HG03442 (cell line): ENCODE data around the gene CYCS.
"Not testable (repeated sequence)": the region's sequence is repeated elsewhere in the genome, so short reads cannot be mapped to it uniquely, and the experiment has no call there.

ENCODE experiments used
- ATAC-seq: cut with Tn5 transposase; IDR thresholded peaks from one replicate; pipeline ENCODE4 v1.9.1; 2021; ENCODE audit warnings: mild to moderate bottlenecking, moderate library complexity; ENCODE audit not compliant: unreplicated experiment

Gene CYCS

GRCh38 chr7:25125137-25125946 lies at the start of gene CYCS:
CYCS (minus strand) TSS chr7:25125260; CDS start chr7:25124119, 1,141 bp downstream.
- ATAC-seq = peak; percentile 94

GRCh38 chr7:25173184-25173583 lies 48.1 kb upstream of the CYCS start:
- no peak for ATAC-seq

DNA sequence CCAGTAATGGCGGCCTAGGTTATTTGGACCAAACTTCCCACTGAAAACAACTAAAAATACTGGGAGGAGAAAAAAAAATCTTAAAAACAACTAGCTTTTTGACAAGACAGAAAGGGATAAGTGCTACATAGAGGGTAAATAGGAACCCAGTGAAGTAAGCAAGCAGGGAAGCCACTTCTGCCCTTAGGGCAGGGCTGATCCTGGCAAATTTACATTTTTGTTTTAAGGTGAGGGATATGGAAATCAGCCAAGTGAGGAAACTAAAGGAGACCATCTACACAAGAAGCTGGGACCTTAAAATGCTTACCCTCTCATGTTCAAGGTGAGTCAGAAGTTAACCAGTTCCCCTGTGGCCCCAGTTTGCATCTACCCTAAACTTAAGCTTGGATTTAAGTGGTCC lies 46.5 kb upstream of the CYCS start:
- no peak for ATAC-seq

DNA sequence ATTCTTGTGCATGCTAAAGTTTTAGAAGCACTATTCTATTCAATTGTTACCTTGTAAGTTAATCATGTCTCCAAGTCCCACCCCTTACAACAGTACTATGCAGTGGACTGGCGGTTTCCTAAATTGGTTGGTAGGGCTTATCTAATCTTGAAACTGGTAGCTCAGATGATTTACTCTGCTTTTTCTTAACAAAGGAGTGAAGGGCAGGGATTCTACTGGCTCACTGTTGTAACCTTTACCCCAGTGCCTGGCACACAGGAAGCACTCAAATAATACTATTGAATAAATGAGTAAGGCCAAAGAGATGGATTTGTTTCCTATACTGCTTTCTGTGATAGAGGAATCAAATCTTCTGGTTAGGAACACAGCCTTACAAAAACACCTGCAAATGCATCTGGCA lies 46.0 kb upstream of the CYCS start:
- no peak for ATAC-seq

DNA sequence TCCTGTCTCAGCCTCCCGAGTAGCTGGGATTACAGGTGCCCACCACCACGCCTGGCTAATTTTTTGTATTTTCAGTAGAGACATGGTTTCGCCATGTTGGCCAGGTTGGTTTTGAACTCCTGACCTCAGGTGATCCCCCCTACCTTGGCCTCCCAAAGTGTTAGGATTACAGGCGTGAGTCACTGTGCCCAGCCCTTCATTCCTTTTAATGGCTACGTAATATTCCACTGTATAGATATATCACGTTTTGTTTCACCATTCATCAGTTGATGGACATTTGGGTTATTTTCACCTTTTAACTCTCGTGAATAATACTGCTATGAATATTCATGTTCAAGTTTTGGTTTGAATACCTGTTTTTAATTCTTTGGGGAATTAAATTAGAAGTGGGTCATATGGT lies 44.6 kb upstream of the CYCS start:
- ATAC-seq = no peak

GRCh38 chr7:25168145-25168544 lies 43.1 kb upstream of the CYCS start:
- ATAC-seq = no peak

- ATAC-seq = no peak
These were observed 42.3 kb upstream of the CYCS start for GRCh38 chr7:25167262-25167843.

GRCh38 chr7:25159983-25160596 lies 35.0 kb upstream of the CYCS start:
- not testable (repeated sequence) for ATAC-seq

GRCh38 chr7:25158966-25159365 lies 33.9 kb upstream of the CYCS start:
- no peak for ATAC-seq

- no peak for ATAC-seq
These were observed 26.7 kb upstream of the CYCS start for GRCh38 chr7:25151773-25152172.

DNA sequence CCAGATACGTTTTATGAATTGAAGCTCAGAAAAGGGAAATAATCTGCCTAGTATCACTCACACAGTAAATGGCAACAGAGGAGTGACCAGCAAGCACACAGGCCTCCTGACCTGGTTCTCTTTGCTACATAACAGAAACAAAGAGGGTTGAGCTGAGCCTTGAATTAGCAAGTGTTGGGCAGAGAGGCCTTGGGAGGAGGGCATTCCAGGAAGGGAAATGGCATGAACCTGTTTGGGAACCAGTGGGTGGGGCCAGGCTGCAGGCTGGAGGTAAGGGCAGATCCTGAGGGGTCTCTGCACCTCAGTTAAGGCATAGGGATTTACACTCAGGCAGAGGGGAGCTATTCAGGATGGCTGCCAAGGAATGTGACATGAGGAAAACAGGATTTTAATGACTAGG lies 24.8 kb upstream of the CYCS start:
- ATAC-seq = no peak

DNA sequence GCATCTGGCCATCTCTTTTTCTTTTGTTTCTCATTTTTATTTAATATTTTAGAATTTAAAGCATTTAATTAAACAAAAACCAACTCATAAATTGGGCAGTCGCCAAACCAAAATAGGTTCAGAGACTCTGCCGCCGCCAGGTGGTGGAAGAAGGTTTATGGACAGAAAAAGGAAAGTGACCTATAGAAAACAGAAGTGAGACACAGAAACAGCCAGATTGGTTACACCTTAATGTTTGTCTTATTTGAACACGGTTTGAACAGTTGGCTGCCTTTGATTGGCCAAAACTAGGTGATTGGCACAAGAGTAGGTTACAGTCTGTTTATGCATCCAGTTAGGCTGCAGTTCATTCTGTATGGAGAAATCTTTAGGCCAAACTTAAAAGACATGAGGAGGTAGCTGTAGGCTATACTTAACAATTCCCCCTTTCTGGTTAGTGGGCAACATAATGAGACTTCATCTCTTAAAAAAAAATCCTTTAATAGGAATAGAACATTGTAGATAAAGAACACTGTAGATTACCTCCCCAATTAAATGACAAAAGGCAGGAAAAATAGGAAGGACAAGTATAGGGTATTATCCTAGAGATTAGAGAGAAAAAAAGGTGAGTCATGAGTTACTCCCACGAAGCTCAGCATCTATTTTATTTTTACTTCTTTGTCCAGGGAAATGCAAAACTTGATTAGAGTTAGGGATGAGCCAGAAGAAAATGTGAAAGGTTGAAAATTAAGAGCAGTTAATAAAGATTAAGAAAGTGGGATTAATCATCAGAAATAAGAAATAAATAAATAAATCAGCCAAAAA lies 23.9 kb upstream of the CYCS start:
- no peak for ATAC-seq

DNA sequence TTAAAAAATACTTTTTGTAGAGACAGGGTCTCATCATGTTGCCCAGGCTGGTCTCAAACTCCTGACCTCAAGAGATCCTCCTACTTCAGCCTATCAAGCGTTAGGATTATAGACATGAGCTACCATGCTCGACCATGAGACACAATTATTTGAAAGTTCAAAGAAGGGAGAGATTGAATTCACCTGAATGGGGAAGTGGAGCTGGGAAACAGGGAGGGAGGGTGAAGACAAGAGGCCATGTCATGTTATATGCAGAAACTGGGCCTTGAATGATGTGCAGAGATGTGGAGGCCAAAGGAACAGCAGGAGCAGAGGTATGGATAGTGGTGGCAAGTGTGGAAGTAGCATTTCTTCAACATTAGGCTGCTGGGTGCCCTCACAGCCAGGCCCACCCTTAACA lies 18.7 kb upstream of the CYCS start:
- ATAC-seq = no peak

DNA sequence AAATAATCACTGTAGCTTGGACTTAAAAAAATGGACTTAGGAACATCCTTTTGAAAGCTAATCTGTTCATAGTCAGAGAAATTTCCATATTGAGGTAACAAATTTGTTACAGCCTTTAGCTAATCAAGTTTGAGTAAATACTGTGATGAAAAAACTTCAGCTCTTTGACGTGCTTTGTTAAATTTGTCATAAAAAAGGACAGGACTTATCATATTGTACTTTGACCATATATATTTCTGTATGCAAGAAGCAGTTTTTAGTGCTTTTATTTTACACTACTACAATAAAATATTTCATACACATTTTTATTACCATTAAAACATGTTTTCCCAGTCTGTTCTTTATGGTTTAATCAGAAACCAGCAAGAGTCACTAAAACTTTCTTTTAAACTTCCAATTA lies 14.5 kb upstream of the CYCS start:
- ATAC-seq = no peak

DNA sequence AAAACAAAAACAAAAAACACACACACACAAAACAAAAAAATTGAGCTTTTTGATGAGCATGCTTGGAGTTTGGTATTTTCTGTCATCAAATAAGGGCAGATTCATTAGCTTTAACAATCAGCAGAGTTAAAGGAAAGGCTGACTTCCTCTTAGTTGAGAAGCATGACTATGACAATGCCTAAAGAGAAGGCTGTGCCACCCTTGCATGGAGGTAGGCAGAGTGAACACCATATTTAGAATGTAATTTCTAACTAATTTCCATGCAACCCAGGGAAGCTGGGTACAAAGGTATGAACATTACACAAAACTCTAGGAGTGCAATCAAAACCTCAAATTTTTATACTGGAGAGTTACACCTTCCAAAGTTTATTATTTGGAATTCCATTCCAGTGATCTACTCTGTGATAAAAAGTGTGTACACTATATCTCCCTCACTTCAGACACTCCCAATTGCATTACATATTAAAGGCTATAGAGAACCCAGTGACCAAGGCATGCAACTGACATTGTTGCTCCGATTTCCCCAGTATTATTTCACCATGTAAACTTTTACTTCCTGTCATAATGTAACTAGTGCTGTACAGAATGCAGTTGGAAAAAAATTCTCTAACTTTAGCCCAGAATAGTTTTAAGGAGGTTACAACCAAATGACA lies 9.4 kb upstream of the CYCS start:
- ATAC-seq = no peak

DNA sequence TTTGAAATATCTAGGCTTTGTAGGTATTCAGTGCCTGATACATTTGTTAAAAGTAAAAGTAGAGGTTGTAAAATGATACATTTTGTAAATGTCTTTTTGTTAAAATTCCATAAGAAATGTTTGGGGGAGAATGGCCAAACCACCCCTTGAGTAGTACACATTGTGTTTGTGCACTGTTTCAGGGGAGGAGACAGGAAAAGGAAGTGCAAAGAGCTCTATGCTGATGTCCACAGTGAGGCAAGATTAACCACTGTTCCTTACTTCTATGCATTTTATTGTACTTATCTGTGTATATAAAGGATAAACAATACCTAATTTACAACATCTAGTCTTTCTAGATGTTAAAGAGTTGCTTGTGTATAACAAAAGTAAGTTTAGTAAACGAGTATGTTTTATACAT lies 7.4 kb upstream of the CYCS start:
- ATAC-seq = no peak

- ATAC-seq = no peak
These were observed 1.7 kb upstream of the CYCS start for GRCh38 chr7:25126751-25127150.

GRCh38 chr7:25124465-25125136 lies 459 bp downstream of the CYCS start:
- peak; percentile 3 for ATAC-seq

GRCh38 chr7:25122373-25122772 lies 2.7 kb downstream of the CYCS start:
- ATAC-seq = no peak

DNA sequence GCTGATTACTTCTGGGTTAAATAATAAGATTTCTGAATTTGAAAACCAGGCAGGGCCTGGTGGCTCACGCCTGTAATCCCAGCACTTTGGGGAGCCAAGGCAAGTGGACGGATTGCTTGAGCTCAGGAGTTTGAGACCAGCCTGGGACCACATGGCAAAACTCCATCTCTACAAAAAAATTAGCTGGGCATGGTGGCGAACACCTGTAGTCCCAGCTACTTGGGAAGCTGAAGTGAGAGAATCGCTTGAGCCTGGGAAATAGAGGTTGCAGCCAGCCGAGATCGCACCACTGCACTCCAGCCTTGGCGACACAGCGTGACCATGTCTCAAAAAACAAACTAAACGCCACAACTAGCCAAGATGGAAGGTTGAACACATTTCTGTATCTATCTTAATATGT lies 3.5 kb downstream of the CYCS start:
- ATAC-seq = no peak
